Measurements from ENCODE around the gene NCR2.

DNA sequence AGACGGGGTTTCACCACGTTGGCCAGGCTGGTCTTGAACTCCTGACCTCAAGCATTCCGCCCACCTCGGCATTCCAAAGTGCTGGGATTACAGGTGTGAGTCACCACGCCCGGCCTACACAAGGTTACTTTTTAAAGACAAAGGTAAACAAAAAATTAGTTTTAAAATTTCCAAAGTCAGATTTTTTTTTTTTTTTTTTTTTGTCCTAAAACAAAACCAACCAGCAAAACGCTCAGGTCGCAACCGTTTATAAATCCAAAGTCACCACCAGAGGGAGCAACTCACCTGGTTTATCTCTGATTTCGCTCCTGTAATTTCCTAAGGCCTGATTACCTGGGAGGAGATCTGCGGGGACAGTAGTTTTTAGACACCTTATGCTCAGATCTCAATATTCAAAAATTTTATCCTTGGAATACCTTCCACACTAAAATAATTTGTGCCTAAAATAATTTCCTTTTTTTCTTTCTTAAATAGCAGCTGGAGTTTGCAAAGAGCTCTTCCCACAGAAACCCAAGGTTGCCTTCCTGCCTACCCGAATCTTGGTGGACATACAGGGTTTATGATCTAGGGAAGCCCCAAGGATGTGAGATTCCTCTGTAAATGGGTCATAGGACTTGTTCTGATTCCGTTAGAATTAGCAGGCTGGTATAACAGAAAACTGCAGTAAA, 29.1 kb upstream of the NCR2 start:
- TF ChIP-seq, protein P1, sequence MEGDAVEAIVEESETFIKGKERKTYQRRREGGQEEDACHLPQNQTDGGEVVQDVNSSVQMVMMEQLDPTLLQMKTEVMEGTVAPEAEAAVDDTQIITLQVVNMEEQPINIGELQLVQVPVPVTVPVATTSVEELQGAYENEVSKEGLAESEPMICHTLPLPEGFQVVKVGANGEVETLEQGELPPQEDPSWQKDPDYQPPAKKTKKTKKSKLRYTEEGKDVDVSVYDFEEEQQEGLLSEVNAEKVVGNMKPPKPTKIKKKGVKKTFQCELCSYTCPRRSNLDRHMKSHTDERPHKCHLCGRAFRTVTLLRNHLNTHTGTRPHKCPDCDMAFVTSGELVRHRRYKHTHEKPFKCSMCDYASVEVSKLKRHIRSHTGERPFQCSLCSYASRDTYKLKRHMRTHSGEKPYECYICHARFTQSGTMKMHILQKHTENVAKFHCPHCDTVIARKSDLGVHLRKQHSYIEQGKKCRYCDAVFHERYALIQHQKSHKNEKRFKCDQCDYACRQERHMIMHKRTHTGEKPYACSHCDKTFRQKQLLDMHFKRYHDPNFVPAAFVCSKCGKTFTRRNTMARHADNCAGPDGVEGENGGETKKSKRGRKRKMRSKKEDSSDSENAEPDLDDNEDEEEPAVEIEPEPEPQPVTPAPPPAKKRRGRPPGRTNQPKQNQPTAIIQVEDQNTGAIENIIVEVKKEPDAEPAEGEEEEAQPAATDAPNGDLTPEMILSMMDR (IDR thresholded peaks at IDR 0.05; ENCODE audit: low read length) = peak; percentile 62
- TF ChIP-seq EZH2 (IDR thresholded peaks at IDR 0.05; ENCODE audit: borderline replicate concordance, low read length) = no peak
